ENCODE measurements around the gene IFT20. TPM values are rescaled to one million over a fixed set of nuclear protein-coding genes. Genes with fewer than 3 reads are reported as not detected.

The IFT20 gene
- total and polyA plus RNA-seq, 2 experiments from 2014 or later, result 13.2 to 32.3 TPM

GRCh38 chr17:28348979-28349378 lies 13.7 kb upstream of the IFT20 start:
- Histone ChIP-seq H3K36me3 (ENCODE audit: insufficient read depth) (peaks cover 21% of the 10 kb centered on the region; the same call in 1 of the 2 replicates), H3K79me2 (replicated peaks; ENCODE audit: insufficient read depth) (no peaks in the 10 kb centered on the region), H3K9me2 (ENCODE audit: insufficient read depth) (no peaks in the 10 kb centered on the region), H3K4me3 (no peak overlapping the region), H4K20me1 (replicated peaks; ENCODE audit: insufficient read depth) (peaks cover 14% of the 10 kb centered on the region; the same call in 1 of the 2 replicates), H3F3A (replicated peaks; ENCODE audit: low read depth) (no peaks in the 10 kb centered on the region; the same call in 1 of the 2 replicates), H2AFZ (no peak overlapping the region), H3K27ac (ENCODE audit: low read depth) (no peak overlapping the region), H3K4me2 (no peak overlapping the region), H3K4me1 (ENCODE audit: insufficient read depth) (no peaks in the 10 kb centered on the region; the same call in 1 of the 2 replicates), H3K27me3 (ENCODE audit: insufficient read depth) (no peaks in the 10 kb centered on the region)
- DNase-seq (ENCODE audit: low spot score) (no peak), ATAC-seq (no peak)
- peaks cover 5% of the 10 kb centered on the region for H3K27me3 Mint-ChIP-seq (ENCODE audit: insufficient read depth, low read depth, poor library complexity)
- H3K27ac Mint-ChIP-seq, result no peak overlapping the region
- no peaks in the 10 kb centered on the region for H3K9me3 Mint-ChIP-seq
- H3K4me3 Mint-ChIP-seq, result no peak overlapping the region
- H3K36me3 Mint-ChIP-seq (ENCODE audit: low read depth), result peaks cover 77% of the 10 kb centered on the region
- TF ChIP-seq JUNB (IDR thresholded peaks at IDR 0.05; ENCODE audit: unreplicated experiment) (no peak), ZNF114 (CRISPR knock-in tag; IDR thresholded peaks at IDR 0.05) (no peak), REST (IDR thresholded peaks at IDR 0.05; ENCODE audit: unreplicated experiment) (no peak), EZH2phosphoT487 (IDR thresholded peaks at IDR 0.05; ENCODE audit: unreplicated experiment) (no peak), EZH2 (IDR thresholded peaks at IDR 0.05; ENCODE audit: low read depth, unreplicated experiment) (no peak), ZNF462 (CRISPR knock-in tag; IDR thresholded peaks at IDR 0.05) (no peak), NANOG (IDR thresholded peaks at IDR 0.05; ENCODE audit: borderline replicate concordance) (no peak), CTCF (conservative IDR thresholded peaks at IDR 0.05; ENCODE audit: low read depth in 2 of 2) (no peak)
- H3K4me1 Mint-ChIP-seq, result peaks cover 16% of the 10 kb centered on the region

Measured in GM23338 (cell line).